Muscle of leg (tissue), 11 donors: ENCODE results near the gene FLNB. TPM values are rescaled to one million over a fixed set of nuclear protein-coding genes. Genes with fewer than 3 reads are reported as not detected.
"Not testable (repeated sequence)": the region's sequence is repeated elsewhere in the genome, so short reads cannot be mapped to it uniquely, and the experiment has no call there.

Source experiments
- DNase-seq: peaks from one replicate; pipeline ENCODE4 v3.0.0; 2013
- H3K27ac ChIP-seq: one replicate; pipeline ENCODE4 v1.5.1; 2013; ENCODE audit warnings: mild to moderate bottlenecking, low read length, control low read depth
- H3K27me3 ChIP-seq: one replicate; pipeline ENCODE4 v1.6.1; 2013; ENCODE audit warnings: low read length; ENCODE audit not compliant: control insufficient read depth, insufficient read depth
- H3K36me3 ChIP-seq: one replicate; pipeline ENCODE4 v1.6.1; 2013; ENCODE audit warnings: low read length; ENCODE audit not compliant: control insufficient read depth, insufficient read depth
- H3K4me1 ChIP-seq: one replicate; pipeline ENCODE4 v1.6.1; 2013; ENCODE audit warnings: low read length; ENCODE audit not compliant: control insufficient read depth, insufficient read depth
- H3K4me3 ChIP-seq: one replicate; pipeline ENCODE4 v1.5.1; 2013; ENCODE audit warnings: low read length, control low read depth
- H3K9me3 ChIP-seq: replicated peaks from 2 replicates; pipeline ENCODE4 v1.6.1; 2013; ENCODE audit warnings: low read depth, low read length; ENCODE audit not compliant: control insufficient read depth
- WGBS: methylation state at CpG from one replicate; pipeline ENCODE4 v1.1.5; 2013; ENCODE audit warnings: missing lambda C conversion rate; ENCODE audit not compliant: insufficient coverage; 5-methylcytosine and 5-hydroxymethylcytosine counted together
- polyA plus RNA-seq, 8 donors: library from polyadenylated mRNA; unstranded; fragments of 120-200 nt; gene quantifications; one replicate each; pipeline versions ENCODE4 v1.2.1 to v1.2.3, GENCODE V29; 2013; ENCODE audit warnings: inconsistent platforms in 1 of 8, low replicate concordance in 1 of 8; ENCODE audit not compliant: insufficient read length in 8 of 8, insufficient read depth in 1 of 8
- total RNA-seq: library from RNA; stranded (reverse); fragments of 120-200 nt; gene quantifications from one replicate; pipeline ENCODE4 v1.2.4, GENCODE V29; 2013

FLNB gene
- total and polyA plus RNA-seq, 9 donors = 44.4 to 87.1 (median 65.2) TPM

DNA sequence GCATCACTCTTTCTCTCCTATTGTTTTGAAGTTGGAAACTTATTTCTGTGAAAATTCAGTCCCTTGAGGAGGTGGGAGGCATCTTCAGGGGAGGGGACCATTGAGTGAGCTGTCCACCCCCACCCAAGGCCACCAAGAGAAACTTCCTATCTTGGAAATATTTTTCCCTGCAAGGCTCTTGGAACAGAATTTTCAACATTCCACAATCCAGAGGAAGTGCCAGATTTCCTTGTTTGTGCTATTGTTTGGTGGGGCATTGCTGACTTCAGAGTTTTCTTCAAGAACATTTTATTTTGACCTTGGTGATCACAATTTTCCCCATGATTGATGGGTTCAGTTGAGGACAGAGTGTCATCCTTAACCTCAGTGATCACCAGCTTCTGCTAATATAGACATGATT lies 190.6 kb downstream of the FLNB start:
- no peak for DNase-seq
- Histone ChIP-seq H3K4me3 (no peak overlapping the region), H3K9me3 (no peaks in the 10 kb centered on the region), H3K27ac (no peak overlapping the region), H3K36me3 (no peaks in the 10 kb centered on the region), H3K4me1 (peaks cover 12% of the 10 kb centered on the region), H3K27me3 (no peaks in the 10 kb centered on the region)

DNA sequence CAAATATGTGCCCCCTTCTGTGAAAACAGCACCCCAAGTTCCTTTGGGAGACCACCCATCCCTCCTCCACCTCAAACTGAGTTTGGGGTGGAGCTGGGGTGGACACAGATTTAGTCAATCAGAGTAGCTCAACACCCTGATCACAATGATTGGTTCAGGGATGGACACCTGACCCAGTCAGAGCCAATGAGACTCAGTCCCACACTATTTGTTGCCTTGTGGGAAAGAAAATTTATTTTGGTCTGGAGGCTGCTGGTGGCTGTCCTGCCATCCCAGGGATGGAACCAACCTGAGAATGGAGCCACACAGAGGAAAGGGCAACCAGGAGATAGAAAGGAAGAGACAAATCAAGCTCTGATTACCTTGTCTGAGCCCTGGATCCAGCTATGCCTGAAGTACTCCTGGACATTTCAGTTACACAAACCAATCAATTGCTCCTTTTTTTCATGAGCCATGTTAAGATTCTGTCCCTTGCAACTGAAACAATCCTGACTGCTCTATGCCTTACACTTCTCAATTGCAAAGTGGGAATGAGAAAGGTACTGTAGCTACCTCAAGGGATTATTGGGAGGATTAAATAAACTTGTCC lies 192.0 kb downstream of the FLNB start:
- no peak overlapping the region for H3K27ac ChIP-seq
- no peaks in the 10 kb centered on the region for H3K9me3 ChIP-seq
- H3K36me3 ChIP-seq = no peaks in the 10 kb centered on the region
- DNase-seq = no peak
- H3K27me3 ChIP-seq = no peaks in the 10 kb centered on the region
- peaks cover 12% of the 10 kb centered on the region for H3K4me1 ChIP-seq
- H3K4me3 ChIP-seq = no peak overlapping the region

DNA sequence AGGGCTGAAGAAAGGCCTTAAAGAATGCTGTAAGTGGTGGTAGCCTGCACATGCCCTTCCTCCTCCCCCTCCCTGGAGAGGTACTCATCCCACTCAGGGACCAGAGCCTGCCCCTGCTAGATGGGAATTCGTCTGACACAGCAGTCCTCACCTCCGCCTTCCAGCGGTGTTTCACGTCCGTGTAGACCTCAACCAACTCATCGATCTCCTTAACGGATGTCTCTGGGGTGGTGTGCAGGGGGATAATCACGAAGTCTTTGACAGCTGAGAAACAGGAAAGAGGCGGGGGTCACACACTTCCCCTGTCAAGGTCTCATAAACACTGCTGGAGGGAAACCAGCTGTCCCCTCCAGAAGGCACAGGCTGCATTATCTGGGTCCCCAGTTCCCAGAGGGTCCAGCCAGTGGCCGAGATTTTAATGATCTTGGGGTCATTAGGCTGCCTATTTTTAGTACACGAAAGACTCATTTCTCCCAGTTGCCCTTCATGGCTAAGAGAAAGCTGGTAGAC lies 192.7 kb downstream of the FLNB start:
- no CpG with 5 or more reads among the region's 11 CpGs for WGBS
- Histone ChIP-seq H3K4me1 (peaks cover 12% of the 10 kb centered on the region), H3K27me3 (no peaks in the 10 kb centered on the region), H3K9me3 (no peaks in the 10 kb centered on the region), H3K27ac (peak overlapping the region; percentile 3), H3K36me3 (no peaks in the 10 kb centered on the region), H3K4me3 (no peak overlapping the region)
- no peak for DNase-seq

DNA sequence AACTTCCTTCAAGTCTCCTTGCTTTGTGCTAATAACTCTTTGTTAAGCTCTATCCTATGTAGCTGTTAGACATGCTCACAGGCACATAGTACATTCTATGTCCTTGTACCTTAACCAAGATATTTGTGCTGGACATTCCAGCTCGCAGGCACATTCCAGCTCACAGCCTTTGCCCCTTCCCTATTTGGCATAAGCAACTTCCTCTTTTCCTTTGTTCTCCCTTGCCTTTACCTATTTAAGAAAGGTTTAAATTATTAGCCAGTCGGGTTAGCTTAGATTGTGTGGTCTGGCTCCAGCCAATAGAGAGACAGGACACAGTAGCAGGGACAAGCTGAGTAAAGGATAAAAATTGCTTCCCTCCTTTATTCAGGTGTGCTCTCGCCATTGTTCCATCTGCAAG lies 193.2 kb downstream of the FLNB start:
- H3K27me3 ChIP-seq, H3K27ac ChIP-seq: not testable (repeated sequence)
- no CpG with 5 or more reads among the region's 3 CpGs for WGBS

DNA sequence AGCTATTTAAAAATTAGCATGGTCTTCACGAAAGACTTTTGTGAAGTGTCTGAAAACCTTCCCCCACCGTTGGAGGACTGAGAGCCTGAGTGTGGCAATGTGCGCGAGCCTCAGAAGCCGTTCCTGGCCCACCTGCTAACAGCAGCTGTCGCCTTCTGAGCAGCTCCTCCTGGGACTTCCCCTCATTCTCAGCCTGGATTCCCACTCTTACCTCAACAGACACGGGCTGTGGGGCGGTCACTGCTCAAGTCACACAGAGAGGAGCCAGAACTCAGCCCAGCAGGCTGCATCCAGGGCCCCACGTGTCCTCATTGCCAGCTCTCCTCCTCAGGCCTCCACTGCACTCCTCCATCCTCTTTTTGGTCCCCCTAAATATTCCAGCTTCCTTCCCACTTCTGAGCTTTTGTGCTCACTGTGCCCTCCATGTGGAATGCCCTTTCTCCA lies 194.7 kb downstream of the FLNB start:
- peak; percentile 52 for DNase-seq
- peak overlapping the region; percentile 3 for H3K27ac ChIP-seq
- WGBS = 35% methylated on average over 9 of the region's 9 CpGs

More for the DNA sequence above, 193.2 kb downstream of the FLNB start:
- DNase-seq, H3K4me3 ChIP-seq, H3K36me3 ChIP-seq, H3K9me3 ChIP-seq: not testable (repeated sequence)
- peaks cover 12% of the 10 kb centered on the region for H3K4me1 ChIP-seq

DNA sequence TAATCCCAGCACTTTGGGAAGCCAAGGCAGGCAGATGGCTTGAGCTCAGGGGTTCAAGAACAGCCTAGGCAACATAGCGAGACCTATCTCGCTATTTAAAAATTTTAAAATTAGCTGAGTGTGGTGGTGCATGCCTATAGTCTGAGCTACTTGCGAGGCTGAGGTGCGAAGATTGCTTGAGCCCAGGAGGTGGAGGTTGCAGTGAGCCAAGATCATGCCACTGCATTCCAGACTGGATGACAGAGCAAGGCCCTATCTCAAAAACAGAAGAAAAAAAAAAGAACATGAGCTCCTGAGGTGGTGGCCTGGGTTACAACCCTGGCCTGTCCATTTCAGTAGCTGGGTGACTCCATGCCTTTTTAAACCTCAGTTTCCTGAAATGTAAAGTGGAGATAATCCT lies 195.3 kb downstream of the FLNB start:
- Histone ChIP-seq H3K4me1 (peaks cover 12% of the 10 kb centered on the region), H3K27ac (no peak overlapping the region), H3K27me3 (no peaks in the 10 kb centered on the region), H3K36me3 (no peaks in the 10 kb centered on the region), H3K9me3 (no peaks in the 10 kb centered on the region), H3K4me3 (no peak overlapping the region)
- WGBS = 100% methylated on average over 4 of the region's 4 CpGs
- DNase-seq = no peak

More for the DNA sequence above, 194.7 kb downstream of the FLNB start:
- Histone ChIP-seq H3K4me1 (peaks cover 12% of the 10 kb centered on the region), H3K27me3 (no peaks in the 10 kb centered on the region), H3K9me3 (no peaks in the 10 kb centered on the region), H3K36me3 (no peaks in the 10 kb centered on the region), H3K4me3 (no peak overlapping the region)

DNA sequence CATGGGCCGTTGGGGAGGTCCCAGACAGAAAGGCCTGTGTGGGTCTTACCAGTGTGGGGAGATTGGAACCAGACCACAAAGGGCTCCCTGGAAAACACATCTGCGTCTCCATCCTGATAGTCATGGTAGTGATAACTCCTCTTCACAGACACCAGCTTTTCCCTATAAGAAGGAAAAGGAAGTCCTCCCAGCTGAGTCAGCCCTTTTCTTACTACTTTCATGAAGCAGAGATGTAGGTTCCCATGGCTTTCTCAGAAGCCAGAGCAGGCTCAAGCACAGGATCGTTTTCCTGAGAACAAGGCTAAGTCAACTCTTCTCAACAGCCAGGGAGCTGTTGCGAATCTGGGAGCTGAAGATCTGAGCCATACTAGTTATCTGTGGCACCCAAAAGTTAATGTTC lies 196.5 kb downstream of the FLNB start:
- Histone ChIP-seq H3K36me3 (no peaks in the 10 kb centered on the region), H3K27me3 (no peaks in the 10 kb centered on the region), H3K4me3 (no peak overlapping the region), H3K27ac (no peak overlapping the region), H3K9me3 (no peaks in the 10 kb centered on the region), H3K4me1 (peaks cover 12% of the 10 kb centered on the region)
- DNase-seq = peak; percentile 41
- WGBS = 92% methylated on average over 2 of the region's 4 CpGs

DNA sequence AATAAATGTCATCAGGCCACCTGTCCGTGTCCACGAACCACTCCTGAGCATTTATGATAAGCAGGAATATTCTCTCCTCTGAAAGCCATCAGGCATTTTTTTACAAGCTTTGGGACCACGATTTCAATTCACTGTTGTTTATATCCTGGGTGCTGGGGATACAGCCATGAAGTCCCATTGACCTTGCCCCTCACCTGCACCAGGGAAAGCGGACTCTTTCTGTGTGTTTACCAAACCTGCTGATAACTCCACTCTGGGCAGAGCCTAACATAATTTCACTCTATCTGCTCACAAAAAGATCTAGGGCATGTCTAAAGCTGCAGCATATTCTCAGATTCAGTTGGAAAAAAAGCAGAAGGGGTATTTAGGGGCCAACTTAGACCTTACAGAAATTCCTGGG lies 197.8 kb downstream of the FLNB start:
- H3K27me3 ChIP-seq = no peaks in the 10 kb centered on the region
- H3K9me3 ChIP-seq = no peaks in the 10 kb centered on the region
- peaks cover 9% of the 10 kb centered on the region for H3K4me1 ChIP-seq
- H3K4me3 ChIP-seq = no peak overlapping the region
- H3K27ac ChIP-seq = no peak overlapping the region
- no peaks in the 10 kb centered on the region for H3K36me3 ChIP-seq
- 92% methylated on average over 2 of the region's 4 CpGs for WGBS
- no peak for DNase-seq

DNA sequence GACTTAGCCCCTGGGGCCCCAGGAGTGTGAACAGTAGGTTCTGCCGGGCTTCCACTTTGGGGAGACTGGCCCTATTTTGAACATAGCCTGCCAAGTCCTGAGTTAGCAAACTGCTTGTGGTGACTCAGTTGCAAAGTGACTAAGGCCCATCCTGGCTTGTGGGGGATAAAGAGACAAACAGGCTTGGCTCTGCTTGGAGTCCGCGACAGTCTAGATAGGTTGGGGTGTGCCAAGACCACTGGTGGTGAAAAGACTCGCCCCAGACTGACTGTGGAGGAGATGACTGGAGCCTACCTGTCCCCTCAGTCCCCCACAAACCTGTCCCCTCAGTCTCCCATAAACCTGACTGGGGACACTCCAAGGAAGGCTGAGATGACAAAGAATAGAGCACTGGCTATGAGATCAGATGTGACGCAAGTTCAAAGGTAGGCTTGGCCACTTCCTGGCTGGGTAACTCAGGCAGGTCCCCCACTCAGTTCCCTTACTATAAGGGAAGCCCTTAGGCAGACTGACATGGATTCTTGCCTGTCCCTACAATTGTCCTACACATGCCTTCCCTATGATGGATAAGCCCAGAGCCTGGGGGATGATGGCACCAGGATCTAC lies 198.3 kb downstream of the FLNB start:
- no peak for DNase-seq
- H3K4me1 ChIP-seq = peaks cover 8% of the 10 kb centered on the region
- H3K27ac ChIP-seq = no peak overlapping the region
- no peaks in the 10 kb centered on the region for H3K36me3 ChIP-seq
- H3K27me3 ChIP-seq = no peaks in the 10 kb centered on the region
- 64% methylated on average over 2 of the region's 5 CpGs for WGBS
- H3K4me3 ChIP-seq = no peak overlapping the region
- no peaks in the 10 kb centered on the region for H3K9me3 ChIP-seq

DNA sequence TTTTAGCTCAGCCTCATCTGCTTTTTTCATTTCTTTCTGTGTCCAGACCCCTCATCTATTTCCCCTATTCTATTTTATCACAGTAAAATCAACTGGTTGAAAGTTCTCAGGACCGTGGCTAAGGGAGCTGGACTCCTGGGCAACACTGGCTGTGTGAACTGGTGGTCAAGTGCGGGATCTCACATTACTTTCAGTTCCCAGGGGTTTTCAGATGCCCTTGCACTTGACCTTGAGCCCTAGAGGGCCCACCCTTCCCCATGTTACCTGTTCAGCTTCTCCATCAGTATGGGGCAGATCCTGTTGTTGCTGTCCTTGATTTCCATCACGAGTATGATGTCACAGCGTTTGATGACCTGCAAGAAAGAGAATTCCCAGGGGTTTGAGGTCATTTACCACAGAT lies 199.7 kb downstream of the FLNB start:
- H3K4me1 ChIP-seq = peaks cover 6% of the 10 kb centered on the region
- 90% methylated on average over 2 of the region's 4 CpGs for WGBS
- no peak overlapping the region for H3K4me3 ChIP-seq
- H3K9me3 ChIP-seq = no peaks in the 10 kb centered on the region
- H3K36me3 ChIP-seq = no peaks in the 10 kb centered on the region
- DNase-seq = no peak
- H3K27ac ChIP-seq = no peak overlapping the region
- H3K27me3 ChIP-seq = no peaks in the 10 kb centered on the region
